Neural progenitor cell (in vitro differentiated cells): ENCODE data around the gene MRPL17. TPM values are rescaled to one million over a fixed set of nuclear protein-coding genes. Genes with fewer than 3 reads are reported as not detected.

Source experiments
- DNase-seq: peaks from one replicate; pipeline ENCODE4 v3.0.0-alpha.2; 2016; ENCODE audit warnings: low spot score
- H2AFZ ChIP-seq: fragments of 200-600 bp; sonication (generic); replicated peaks from 2 replicates; pipeline ENCODE4 v1.6.1; 2016; ENCODE audit warnings: antibody characterized with exemption
- H3F3A ChIP-seq: fragments of 200-600 bp; sonication (generic); 2 replicates; pipeline ENCODE4 v1.6.1; 2016; ENCODE audit warnings: antibody characterized with exemption, low read depth
- H3K27ac ChIP-seq: fragments of 200-600 bp; sonication (generic); 2 replicates; pipeline ENCODE4 v1.5.1; 2016; ENCODE audit warnings: mild to moderate bottlenecking
- H3K27me3 ChIP-seq: fragments of 200-600 bp; sonication (generic); 2 replicates; pipeline ENCODE4 v1.6.1; 2016; ENCODE audit warnings: mild to moderate bottlenecking, moderate library complexity
- H3K36me3 ChIP-seq: fragments of 200-600 bp; sonication (generic); 2 replicates; pipeline ENCODE4 v1.5.1; 2016
- H3K4me1 ChIP-seq: fragments of 200-600 bp; sonication (generic); 2 replicates; pipeline ENCODE4 v1.6.1; 2016; ENCODE audit warnings: mixed run types
- H3K4me2 ChIP-seq: fragments of 200-600 bp; sonication (generic); 2 replicates; pipeline ENCODE4 v1.6.1; 2016
- H3K4me3 ChIP-seq: fragments of 200-600 bp; sonication (generic); 2 replicates; pipeline ENCODE4 v1.5.1; 2016
- H3K79me2 ChIP-seq: fragments of 200-600 bp; sonication (generic); 2 replicates; pipeline ENCODE4 v1.6.1; 2016; ENCODE audit warnings: low read depth
- H3K9ac ChIP-seq: fragments of 200-600 bp; sonication (generic); 2 replicates; pipeline ENCODE4 v1.6.1; 2016
- H3K9me3 ChIP-seq: fragments of 200-600 bp; sonication (generic); 2 replicates; pipeline ENCODE4 v1.5.1; 2016; ENCODE audit warnings: low read depth
- H4K20me1 ChIP-seq: fragments of 200-600 bp; sonication (generic); 2 replicates; pipeline ENCODE4 v1.6.1; 2016; ENCODE audit warnings: low read depth
- H3K27ac Mint-ChIP-seq: 3 replicates; pipeline ENCODE4 v1.8.0; 2021; ENCODE audit warnings: mixed read lengths
- H3K27me3 Mint-ChIP-seq: 2 replicates; pipeline ENCODE4 v1.8.0; 2022; ENCODE audit warnings: low read depth, mild to moderate bottlenecking, inconsistent platforms, moderate library complexity, mixed read lengths; ENCODE audit not compliant: insufficient read depth
- H3K36me3 Mint-ChIP-seq: 3 replicates; pipeline ENCODE4 v1.8.0; 2021; ENCODE audit warnings: mixed read lengths
- H3K4me1 Mint-ChIP-seq: 3 replicates; pipeline ENCODE4 v1.8.0; 2021; ENCODE audit warnings: mixed read lengths
- H3K4me3 Mint-ChIP-seq: 3 replicates; pipeline ENCODE4 v1.8.0; 2021; ENCODE audit warnings: mild to moderate bottlenecking, moderate library complexity, mixed read lengths
- H3K9me3 Mint-ChIP-seq: 3 replicates; pipeline ENCODE4 v1.8.0; 2020; ENCODE audit warnings: mixed read lengths
- EZH2 ChIP-seq: fragments of 200-600 bp; sonication (generic); IDR thresholded peaks from 2 replicates; pipeline ENCODE4 v1.6.1; 2017; ENCODE audit warnings: antibody characterized with exemption, mild to moderate bottlenecking, moderate library complexity
- EZH2phosphoT487 ChIP-seq: fragments of 200-600 bp; sonication (generic); IDR thresholded peaks from 2 replicates; pipeline ENCODE4 v1.6.1; 2017; ENCODE audit warnings: antibody characterized with exemption
- total RNA-seq: library from RNA; depleted of rRNA; stranded (reverse); fragments of >200 nt; gene quantifications from 2 replicates; pipeline ENCODE4 v1.2.3, GENCODE V29; 2015; ENCODE audit warnings: low replicate concordance
- TF ChIP-seq, protein P1 (sequence below): fragments of 200-600 bp; sonication (generic); IDR thresholded peaks from 2 replicates; pipeline ENCODE4 v1.5.1; 2017; ENCODE audit warnings: antibody characterized with exemption, mild to moderate bottlenecking

The MRPL17 gene
- total RNA-seq, 1 donor from 2014 or later = 24.3 TPM

DNA sequence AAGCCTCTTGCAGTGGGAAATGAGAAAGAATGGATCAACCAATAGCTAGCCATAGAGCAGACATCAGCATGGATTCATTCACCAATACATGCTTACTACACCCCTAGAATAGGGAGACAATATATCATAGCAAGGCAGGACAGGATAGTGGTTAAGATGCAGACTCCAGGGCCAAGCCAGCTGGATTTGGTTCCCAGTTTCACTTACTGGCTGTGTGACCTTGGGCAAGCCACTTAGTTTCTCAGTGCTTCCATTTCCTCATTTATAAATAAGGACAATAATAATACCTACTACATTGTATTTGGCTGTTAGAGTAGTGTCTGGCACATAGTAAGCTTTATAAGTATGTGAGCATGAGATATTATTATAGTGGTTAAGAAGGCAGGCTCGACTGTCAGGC lies 34.6 kb downstream of the MRPL17 start:
- no peak overlapping the region for H3K4me3 Mint-ChIP-seq
- Histone ChIP-seq H3F3A (no peaks in the 10 kb centered on the region), H3K36me3 (no peaks in the 10 kb centered on the region), H3K9me3 (no peaks in the 10 kb centered on the region), H3K27me3 (peaks cover 27% of the 10 kb centered on the region), H3K4me3 (no peak overlapping the region), H4K20me1 (no peaks in the 10 kb centered on the region), H3K27ac (no peak overlapping the region), H2AFZ (no peak overlapping the region), H3K79me2 (no peaks in the 10 kb centered on the region), H3K9ac (no peak overlapping the region), H3K4me1 (peaks cover 10% of the 10 kb centered on the region), H3K4me2 (no peak overlapping the region)
- H3K9me3 Mint-ChIP-seq = no peaks in the 10 kb centered on the region
- H3K36me3 Mint-ChIP-seq = peaks cover 11% of the 10 kb centered on the region
- TF ChIP-seq, protein P1, sequence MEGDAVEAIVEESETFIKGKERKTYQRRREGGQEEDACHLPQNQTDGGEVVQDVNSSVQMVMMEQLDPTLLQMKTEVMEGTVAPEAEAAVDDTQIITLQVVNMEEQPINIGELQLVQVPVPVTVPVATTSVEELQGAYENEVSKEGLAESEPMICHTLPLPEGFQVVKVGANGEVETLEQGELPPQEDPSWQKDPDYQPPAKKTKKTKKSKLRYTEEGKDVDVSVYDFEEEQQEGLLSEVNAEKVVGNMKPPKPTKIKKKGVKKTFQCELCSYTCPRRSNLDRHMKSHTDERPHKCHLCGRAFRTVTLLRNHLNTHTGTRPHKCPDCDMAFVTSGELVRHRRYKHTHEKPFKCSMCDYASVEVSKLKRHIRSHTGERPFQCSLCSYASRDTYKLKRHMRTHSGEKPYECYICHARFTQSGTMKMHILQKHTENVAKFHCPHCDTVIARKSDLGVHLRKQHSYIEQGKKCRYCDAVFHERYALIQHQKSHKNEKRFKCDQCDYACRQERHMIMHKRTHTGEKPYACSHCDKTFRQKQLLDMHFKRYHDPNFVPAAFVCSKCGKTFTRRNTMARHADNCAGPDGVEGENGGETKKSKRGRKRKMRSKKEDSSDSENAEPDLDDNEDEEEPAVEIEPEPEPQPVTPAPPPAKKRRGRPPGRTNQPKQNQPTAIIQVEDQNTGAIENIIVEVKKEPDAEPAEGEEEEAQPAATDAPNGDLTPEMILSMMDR = no peak
- TF ChIP-seq EZH2 (no peak), EZH2phosphoT487 (no peak)
- DNase-seq = no peak
- H3K27me3 Mint-ChIP-seq = no peaks in the 10 kb centered on the region
- peaks cover 4% of the 10 kb centered on the region for H3K4me1 Mint-ChIP-seq
- no peak overlapping the region for H3K27ac Mint-ChIP-seq

DNA sequence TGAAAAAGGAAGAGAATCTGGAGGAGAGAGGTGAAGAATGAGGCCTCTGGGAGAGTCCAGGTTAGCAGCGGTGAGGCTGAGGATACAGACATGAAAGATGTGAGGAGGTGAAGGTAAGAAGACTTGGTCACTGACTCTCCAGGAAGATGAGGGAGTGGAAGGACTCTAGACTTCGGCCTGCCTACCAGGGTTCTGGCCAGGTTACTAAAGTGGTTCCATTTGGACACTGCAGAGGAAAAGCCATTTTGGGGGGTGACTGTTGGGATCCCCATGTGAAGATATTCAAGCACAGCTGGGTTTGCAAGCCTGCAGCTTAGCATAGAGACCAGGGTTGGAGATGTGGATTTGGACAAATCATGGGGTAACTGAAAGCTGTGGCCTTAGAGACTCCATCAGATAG lies 35.3 kb downstream of the MRPL17 start:
- Mint-ChIP-seq H3K4me3 (no peak overlapping the region), H3K36me3 (peaks cover 11% of the 10 kb centered on the region), H3K27ac (no peak overlapping the region), H3K27me3 (no peaks in the 10 kb centered on the region), H3K4me1 (peaks cover 4% of the 10 kb centered on the region), H3K9me3 (no peaks in the 10 kb centered on the region)
- Histone ChIP-seq H3K36me3 (no peaks in the 10 kb centered on the region), H3K27ac (no peak overlapping the region), H3K4me3 (no peak overlapping the region), H3K27me3 (peaks cover 21% of the 10 kb centered on the region), H4K20me1 (no peaks in the 10 kb centered on the region), H3K79me2 (no peaks in the 10 kb centered on the region), H3K4me1 (peaks cover 10% of the 10 kb centered on the region), H2AFZ (no peak overlapping the region), H3F3A (no peaks in the 10 kb centered on the region), H3K9ac (no peak overlapping the region), H3K9me3 (no peaks in the 10 kb centered on the region), H3K4me2 (no peak overlapping the region)
- no peak for DNase-seq
- TF ChIP-seq EZH2phosphoT487 (no peak), EZH2 (no peak)
- TF ChIP-seq, protein P1 = no peak

DNA sequence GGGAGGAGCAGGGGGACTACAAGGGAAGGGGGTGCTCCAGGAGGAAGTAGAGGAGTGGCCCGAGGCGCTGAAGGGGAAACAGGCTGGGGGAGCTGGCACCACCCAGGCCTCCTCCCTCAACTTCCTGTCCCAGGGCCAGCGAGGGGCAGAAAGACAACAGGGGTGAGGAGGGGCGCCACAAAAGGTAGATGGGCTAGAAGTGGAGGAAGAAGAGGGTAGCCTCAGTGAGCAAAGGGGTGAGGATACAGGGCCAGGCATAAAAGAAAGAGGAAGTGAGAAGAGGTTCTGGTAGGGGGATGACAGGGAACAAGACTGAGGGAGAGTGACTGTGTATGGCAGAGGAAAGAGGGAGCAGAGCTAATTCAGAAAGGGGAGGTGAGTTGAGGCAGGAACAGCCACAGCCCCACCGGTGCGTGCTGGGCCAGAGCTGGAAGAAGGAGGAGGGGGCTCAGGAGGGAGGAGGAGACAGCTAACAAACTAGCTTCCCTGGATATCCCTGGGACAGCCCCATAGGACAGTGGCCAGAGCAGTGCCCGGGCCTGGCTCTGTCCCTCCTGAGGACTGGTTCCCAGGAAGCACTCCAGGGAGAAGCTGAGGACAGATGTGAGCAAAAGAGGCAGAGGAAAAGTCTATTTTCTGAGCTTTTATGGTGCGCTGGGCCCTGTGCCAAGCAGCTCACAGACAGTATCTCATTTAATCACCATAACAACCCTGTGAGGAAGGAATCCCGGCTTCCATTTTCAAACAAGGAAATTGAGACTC lies 36.0 kb downstream of the MRPL17 start:
- Histone ChIP-seq H2AFZ (peak overlapping the region; percentile 50), H3K4me2 (no peak overlapping the region), H3K27ac (no peak overlapping the region), H3K27me3 (peaks cover 13% of the 10 kb centered on the region), H3K9ac (no peak overlapping the region), H3K9me3 (no peaks in the 10 kb centered on the region), H4K20me1 (no peaks in the 10 kb centered on the region), H3K79me2 (no peaks in the 10 kb centered on the region), H3K4me3 (no peak overlapping the region), H3K4me1 (peaks cover 10% of the 10 kb centered on the region), H3K36me3 (no peaks in the 10 kb centered on the region), H3F3A (no peaks in the 10 kb centered on the region)
- Mint-ChIP-seq H3K4me3 (no peak overlapping the region), H3K9me3 (no peaks in the 10 kb centered on the region), H3K27ac (no peak overlapping the region), H3K36me3 (peaks cover 11% of the 10 kb centered on the region), H3K27me3 (no peaks in the 10 kb centered on the region), H3K4me1 (peaks cover 4% of the 10 kb centered on the region)
- TF ChIP-seq EZH2phosphoT487 (no peak), EZH2 (no peak)
- TF ChIP-seq, protein P1 = no peak
- DNase-seq = no peak
